HEK293 (cell line): Measurements from ENCODE around the gene STARD6.

Experiments
- CTCF ChIA-PET: fragments of 350-600 bp; formaldehyde crosslinking; extraction: SDS; loops from one replicate; lab custom pipeline; 2021; ENCODE audit warnings: antibody characterized with exemption; lab: Yijun Ruan, JAX
- POLR2A ChIA-PET: fragments of 300-600 bp; formaldehyde crosslinking; extraction: SDS; loops from one replicate; lab custom pipeline; 2020; ENCODE audit warnings: antibody characterized with exemption, inconsistent platforms; lab: Yijun Ruan, JAX
- H3K27ac ChIP-seq: fragments of 200-500 bp; sonication (Bioruptor generic); 2 replicates; pipeline ENCODE4 v1.5.1; 2014; ENCODE audit warnings: low read depth, low read length, control low read depth, inconsistent platforms; ENCODE audit errors: extremely low read depth
- H3K36me3 ChIP-seq, 2 experiments: fragments of 200-500 bp in 1 of 2; sonication (Bioruptor generic) in 1 of 2; 1 replicate in 1 of 2; 2 replicates in 1 of 2; pipeline ENCODE4 v1.5.1; 2014 to 2017; ENCODE audit warnings: inconsistent platforms in 2 of 2, low read length in 2 of 2; ENCODE audit not compliant: control insufficient read depth in 2 of 2, insufficient read depth in 1 of 2
- H3K4me1 ChIP-seq: fragments of 200-500 bp; sonication (Bioruptor generic); 2 replicates; pipeline ENCODE4 v1.5.1; 2014; ENCODE audit warnings: mild to moderate bottlenecking, low read length, inconsistent platforms; ENCODE audit not compliant: control insufficient read depth, insufficient read depth
- H3K4me3 ChIP-seq: 2 replicates; pipeline ENCODE4 v1.5.1; 2011; ENCODE audit warnings: low read depth, mild to moderate bottlenecking, control low read depth, low read length, moderate library complexity
- H3K9me3 ChIP-seq: fragments of 200-500 bp; sonication (Bioruptor generic); 2 replicates; pipeline ENCODE4 v1.5.1; 2014; ENCODE audit warnings: low read depth, low read length, inconsistent platforms; ENCODE audit not compliant: control insufficient read depth, insufficient read depth
- BCL11B ChIP-seq: fragments of 450-650 bp; formaldehyde crosslinking; IDR thresholded peaks from 2 replicates; pipeline ENCODE4 v1.5.1; 2016; ENCODE audit warnings: low read depth, missing biosample characterization, missing genetic modification characterization
- FEZF1 ChIP-seq: fragments of 450-650 bp; formaldehyde crosslinking; IDR thresholded peaks from 2 replicates; pipeline ENCODE4 v1.5.1; 2016; ENCODE audit warnings: missing biosample characterization, missing genetic modification characterization
- GLIS2 ChIP-seq: fragments of 450-650 bp; formaldehyde crosslinking; IDR thresholded peaks from 2 replicates; pipeline ENCODE4 v1.5.1; 2016; ENCODE audit warnings: missing biosample characterization, missing genetic modification characterization
- KLF7 ChIP-seq: fragments of 450-650 bp; formaldehyde crosslinking; IDR thresholded peaks from 2 replicates; pipeline ENCODE4 v1.5.1; 2016; ENCODE audit warnings: missing biosample characterization, missing genetic modification characterization, borderline replicate concordance
- KLF8 ChIP-seq: fragments of 450-650 bp; formaldehyde crosslinking; IDR thresholded peaks from 2 replicates; pipeline ENCODE4 v1.5.1; 2016; ENCODE audit warnings: missing biosample characterization, missing genetic modification characterization
- KLF9 ChIP-seq: fragments of 450-650 bp; formaldehyde crosslinking; IDR thresholded peaks from 2 replicates; pipeline ENCODE4 v1.5.1; 2016; ENCODE audit warnings: missing biosample characterization, missing genetic modification characterization, low read depth
- OSR2 ChIP-seq: fragments of 450-650 bp; formaldehyde crosslinking; IDR thresholded peaks from 2 replicates; pipeline ENCODE4 v1.5.1; 2016; ENCODE audit warnings: missing biosample characterization, missing genetic modification characterization
- RBAK ChIP-seq: fragments of 450-650 bp; formaldehyde crosslinking; IDR thresholded peaks from 2 replicates; pipeline ENCODE4 v1.5.1; 2016; ENCODE audit warnings: missing biosample characterization, missing genetic modification characterization
- SCRT2 ChIP-seq: fragments of 450-650 bp; formaldehyde crosslinking; IDR thresholded peaks from 2 replicates; pipeline ENCODE4 v1.5.1; 2016; ENCODE audit warnings: missing biosample characterization, missing genetic modification characterization
- SP2 ChIP-seq: fragments of 450-650 bp; formaldehyde crosslinking; IDR thresholded peaks from 2 replicates; pipeline ENCODE4 v1.5.1; 2016; ENCODE audit warnings: missing biosample characterization, missing genetic modification characterization
- YY1 ChIP-seq: fragments of 450-650 bp; formaldehyde crosslinking; IDR thresholded peaks from 2 replicates; pipeline ENCODE4 v1.5.1; 2018; ENCODE audit warnings: missing biosample characterization, missing genetic modification characterization
- ZBTB26 ChIP-seq: fragments of 450-650 bp; formaldehyde crosslinking; optimal IDR thresholded peaks from 2 replicates; pipeline ENCODE3; 2016; ENCODE audit warnings: missing biosample characterization, mild to moderate bottlenecking, missing genetic modification characterization
- ZBTB48 ChIP-seq: fragments of 450-650 bp; formaldehyde crosslinking; IDR thresholded peaks from 2 replicates; pipeline ENCODE4 v1.5.1; 2016; ENCODE audit warnings: missing biosample characterization, missing genetic modification characterization
- ZIC2 ChIP-seq: fragments of 450-650 bp; formaldehyde crosslinking; IDR thresholded peaks from 2 replicates; pipeline ENCODE4 v1.5.1; 2016; ENCODE audit warnings: missing biosample characterization, missing genetic modification characterization
- ZNF10 ChIP-seq: fragments of 450-650 bp; formaldehyde crosslinking; IDR thresholded peaks from 2 replicates; pipeline ENCODE4 v1.5.1; 2017; ENCODE audit warnings: missing biosample characterization, missing genetic modification characterization
- ZNF558 ChIP-seq: fragments of 450-650 bp; formaldehyde crosslinking; IDR thresholded peaks from 2 replicates; pipeline ENCODE4 v1.5.1; 2016; ENCODE audit warnings: missing biosample characterization, missing genetic modification characterization
- ZNF560 ChIP-seq: fragments of 450-650 bp; formaldehyde crosslinking; IDR thresholded peaks from 2 replicates; pipeline ENCODE4 v1.5.1; 2017; ENCODE audit warnings: missing biosample characterization, missing genetic modification characterization, borderline replicate concordance
- ZNF610 ChIP-seq: fragments of 450-650 bp; formaldehyde crosslinking; IDR thresholded peaks from 2 replicates; pipeline ENCODE4 v1.5.1; 2016; ENCODE audit warnings: missing biosample characterization, missing genetic modification characterization, borderline replicate concordance
- ZNF629 ChIP-seq: fragments of 450-650 bp; formaldehyde crosslinking; IDR thresholded peaks from 2 replicates; pipeline ENCODE4 v1.5.1; 2017; ENCODE audit warnings: missing biosample characterization, missing genetic modification characterization
- ZNF76 ChIP-seq: fragments of 450-650 bp; formaldehyde crosslinking; IDR thresholded peaks from 2 replicates; pipeline ENCODE4; 2016; ENCODE audit warnings: low read depth, missing biosample characterization, missing genetic modification characterization, borderline replicate concordance
- ZNF791 ChIP-seq: fragments of 450-650 bp; formaldehyde crosslinking; IDR thresholded peaks from 2 replicates; pipeline ENCODE4 v1.5.1; 2016; ENCODE audit warnings: missing biosample characterization, missing genetic modification characterization
- ZNF792 ChIP-seq: fragments of 450-650 bp; formaldehyde crosslinking; IDR thresholded peaks from 2 replicates; pipeline ENCODE4 v1.5.1; 2016; ENCODE audit warnings: missing biosample characterization, missing genetic modification characterization
- ZSCAN5A ChIP-seq: fragments of 450-650 bp; formaldehyde crosslinking; IDR thresholded peaks from 2 replicates; pipeline ENCODE4 v1.5.1; 2016; ENCODE audit warnings: missing biosample characterization, missing genetic modification characterization
- TF ChIP-seq, protein P1 (sequence below): fragments of 450-650 bp; formaldehyde crosslinking; IDR thresholded peaks from 2 replicates; pipeline ENCODE4 v1.5.1; 2016; ENCODE audit warnings: missing biosample characterization, missing genetic modification characterization
- TF ChIP-seq, protein P2 (sequence below): fragments of 450-650 bp; formaldehyde crosslinking; IDR thresholded peaks from 2 replicates; pipeline ENCODE4 v1.5.1; 2016; ENCODE audit warnings: missing biosample characterization, missing genetic modification characterization
- TF ChIP-seq, protein P3 (sequence below): fragments of 450-650 bp; formaldehyde crosslinking; IDR thresholded peaks from 2 replicates; pipeline ENCODE4 v1.5.1; 2017; ENCODE audit warnings: missing biosample characterization, missing genetic modification characterization
- TF ChIP-seq, protein P4 (sequence below): fragments of 450-650 bp; formaldehyde crosslinking; IDR thresholded peaks from 2 replicates; pipeline ENCODE4 v1.5.1; 2016; ENCODE audit warnings: missing biosample characterization, missing genetic modification characterization

STARD6 gene

DNA sequence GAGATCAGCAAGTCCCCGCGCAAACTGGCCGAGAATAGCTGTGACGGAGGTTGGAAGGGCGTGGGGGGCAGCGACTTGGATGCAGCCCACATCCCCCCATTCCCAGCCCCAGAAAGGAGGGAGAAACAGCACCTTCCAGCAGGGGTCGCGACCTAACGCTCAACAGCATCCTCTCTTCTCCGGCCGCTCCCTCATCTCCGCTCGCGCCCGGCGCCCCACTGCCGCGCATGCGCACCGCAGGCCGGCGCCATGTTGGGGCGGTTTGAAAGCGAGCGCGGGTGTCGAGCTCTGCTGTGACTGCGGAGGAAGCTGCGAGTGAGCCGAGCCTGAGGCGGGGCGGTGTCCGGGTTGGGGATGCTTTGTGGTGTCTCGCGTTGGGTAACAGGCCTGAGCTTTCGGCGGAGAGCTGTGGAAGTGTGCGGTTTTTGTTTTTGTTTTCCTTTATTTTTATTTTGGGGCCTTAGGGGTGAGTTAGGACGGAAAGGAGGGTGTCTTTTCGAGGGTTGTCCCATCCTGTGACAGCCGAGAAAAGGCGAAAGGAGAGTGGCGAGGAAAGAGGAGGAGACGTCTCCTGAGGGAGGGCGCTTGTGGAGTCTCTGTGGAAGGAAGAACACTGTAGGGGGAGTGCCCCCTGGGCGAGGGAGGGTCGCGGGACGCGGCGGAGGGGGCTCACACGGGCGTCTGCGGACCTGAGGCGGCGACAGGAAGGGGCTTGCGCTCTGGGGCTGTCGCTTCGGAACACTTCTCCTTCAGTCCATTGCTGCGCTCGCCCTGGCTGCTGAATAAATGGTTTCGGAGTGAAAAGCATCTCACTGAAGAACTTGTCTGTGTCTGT lies at the start of gene STARD6, which contains the start of gene C18orf54:
Gene STARD6 (minus strand): TSS at position 199 of the 835 bp plus-strand sequence. CDS start 3,285 bp downstream, outside the sequence.
Gene C18orf54 (plus strand): TSS at position 247 of the 835 bp plus-strand sequence. CDS start 2,667 bp downstream, outside the sequence.
- Histone ChIP-seq H3K9me3 (no peaks in the 10 kb centered on the region), H3K4me3 (peak within 1 kb of the TSS; percentile 65), H3K4me1 (peaks cover 3% of the 10 kb centered on the region; the same call in 1 of the 2 replicates), H3K36me3 (peaks cover 8 to 9% of the 10 kb centered on the region in 2 experiments; a peak in 2 of 3 replicates), H3K27ac (peak within 1 kb of the TSS; percentile 85)
- POLR2A ChIA-PET: interaction anchor here (1.0 to 2.1 kb wide), 10 partner anchors 12 to 135 kb away, joined by 3 to 24 read pairs (median 5); partner anchors contain the start of genes MBD2 and POLI
- CTCF ChIA-PET: interaction anchor here (0.6 to 1.7 kb wide), 11 partner anchors 10 to 143 kb away, joined by 3 to 4 read pairs (median 3); no protein-coding TSS in a partner anchor
- TF ChIP-seq ZNF792 (tag by site-specific recombination): 0 out of 2 replicates have a peak, but pooled peaks have one; percentile 20
- peak; percentile 14; the same call in 1 of the 2 replicates for TF ChIP-seq ZIC2 (tag by site-specific recombination)
- TF ChIP-seq, protein P1, sequence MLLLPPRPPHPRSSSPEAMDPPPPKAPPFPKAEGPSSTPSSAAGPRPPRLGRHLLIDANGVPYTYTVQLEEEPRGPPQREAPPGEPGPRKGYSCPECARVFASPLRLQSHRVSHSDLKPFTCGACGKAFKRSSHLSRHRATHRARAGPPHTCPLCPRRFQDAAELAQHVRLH (tag by site-specific recombination): no peak
- peak; percentile 49; the same call in 1 of the 2 replicates for TF ChIP-seq KLF7 (tag by site-specific recombination)
- TF ChIP-seq SP2: peak; percentile 80
- TF ChIP-seq RBAK (tag by site-specific recombination): no peak
- TF ChIP-seq ZNF629 (tag by site-specific recombination): 0 out of 2 replicates have a peak, but pooled peaks have one; percentile 16
- TF ChIP-seq ZNF791 (tag by site-specific recombination): no peak
- TF ChIP-seq BCL11B: peak; percentile 82; the same call in 1 of the 2 replicates
- TF ChIP-seq, protein P2, sequence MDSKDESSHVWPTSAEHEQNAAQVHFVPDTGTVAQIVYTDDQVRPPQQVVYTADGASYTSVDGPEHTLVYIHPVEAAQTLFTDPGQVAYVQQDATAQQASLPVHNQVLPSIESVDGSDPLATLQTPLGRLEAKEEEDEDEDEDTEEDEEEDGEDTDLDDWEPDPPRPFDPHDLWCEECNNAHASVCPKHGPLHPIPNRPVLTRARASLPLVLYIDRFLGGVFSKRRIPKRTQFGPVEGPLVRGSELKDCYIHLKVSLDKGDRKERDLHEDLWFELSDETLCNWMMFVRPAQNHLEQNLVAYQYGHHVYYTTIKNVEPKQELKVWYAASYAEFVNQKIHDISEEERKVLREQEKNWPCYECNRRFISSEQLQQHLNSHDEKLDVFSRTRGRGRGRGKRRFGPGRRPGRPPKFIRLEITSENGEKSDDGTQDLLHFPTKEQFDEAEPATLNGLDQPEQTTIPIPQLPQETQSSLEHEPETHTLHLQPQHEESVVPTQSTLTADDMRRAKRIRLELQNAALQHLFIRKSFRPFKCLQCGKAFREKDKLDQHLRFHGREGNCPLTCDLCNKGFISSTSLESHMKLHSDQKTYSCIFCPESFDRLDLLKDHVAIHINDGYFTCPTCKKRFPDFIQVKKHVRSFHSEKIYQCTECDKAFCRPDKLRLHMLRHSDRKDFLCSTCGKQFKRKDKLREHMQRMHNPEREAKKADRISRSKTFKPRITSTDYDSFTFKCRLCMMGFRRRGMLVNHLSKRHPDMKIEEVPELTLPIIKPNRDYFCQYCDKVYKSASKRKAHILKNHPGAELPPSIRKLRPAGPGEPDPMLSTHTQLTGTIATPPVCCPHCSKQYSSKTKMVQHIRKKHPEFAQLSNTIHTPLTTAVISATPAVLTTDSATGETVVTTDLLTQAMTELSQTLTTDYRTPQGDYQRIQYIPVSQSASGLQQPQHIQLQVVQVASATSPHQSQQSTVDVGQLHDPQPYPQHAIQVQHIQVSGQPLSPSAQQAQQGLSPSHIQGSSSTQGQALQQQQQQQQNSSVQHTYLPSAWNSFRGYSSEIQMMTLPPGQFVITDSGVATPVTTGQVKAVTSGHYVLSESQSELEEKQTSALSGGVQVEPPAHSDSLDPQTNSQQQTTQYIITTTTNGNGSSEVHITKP (tag by site-specific recombination): peak; percentile 61
- peak; percentile 95 for TF ChIP-seq ZNF610 (tag by site-specific recombination)
- peak; percentile 19; the same call in 1 of the 2 replicates for TF ChIP-seq KLF8 (tag by site-specific recombination)
- TF ChIP-seq GLIS2 (tag by site-specific recombination): peak; percentile 61
- TF ChIP-seq FEZF1: no peak
- TF ChIP-seq KLF9 (tag by site-specific recombination): peak; percentile 73; the same call in 1 of the 2 replicates
- TF ChIP-seq ZNF76 (tag by site-specific recombination): 0 out of 2 replicates have a peak, but pooled peaks have one; percentile 12
- peak; percentile 61 for TF ChIP-seq YY1 (tag by site-specific recombination)
- no peak for TF ChIP-seq ZNF560 (tag by site-specific recombination)
- 0 out of 2 replicates have a peak, but pooled peaks have one; percentile 6 for TF ChIP-seq ZNF558 (tag by site-specific recombination)
- peak; percentile 82 for TF ChIP-seq ZBTB26 (tag by site-specific recombination)
- TF ChIP-seq, protein P3, sequence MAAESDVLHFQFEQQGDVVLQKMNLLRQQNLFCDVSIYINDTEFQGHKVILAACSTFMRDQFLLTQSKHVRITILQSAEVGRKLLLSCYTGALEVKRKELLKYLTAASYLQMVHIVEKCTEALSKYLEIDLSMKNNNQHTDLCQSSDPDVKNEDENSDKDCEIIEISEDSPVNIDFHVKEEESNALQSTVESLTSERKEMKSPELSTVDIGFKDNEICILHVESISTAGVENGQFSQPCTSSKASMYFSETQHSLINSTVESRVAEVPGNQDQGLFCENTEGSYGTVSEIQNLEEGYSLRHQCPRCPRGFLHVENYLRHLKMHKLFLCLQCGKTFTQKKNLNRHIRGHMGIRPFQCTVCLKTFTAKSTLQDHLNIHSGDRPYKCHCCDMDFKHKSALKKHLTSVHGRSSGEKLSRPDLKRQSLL (tag by site-specific recombination): peak; percentile 74
- TF ChIP-seq ZNF10 (tag by site-specific recombination): 0 out of 2 replicates have a peak, but pooled peaks have one; percentile 39
- peak; percentile 42; the same call in 1 of the 2 replicates for TF ChIP-seq ZBTB48 (tag by site-specific recombination)
- TF ChIP-seq SCRT2: peak; percentile 46; the same call in 1 of the 2 replicates
- no peak for TF ChIP-seq ZSCAN5A
- TF ChIP-seq, protein P4, sequence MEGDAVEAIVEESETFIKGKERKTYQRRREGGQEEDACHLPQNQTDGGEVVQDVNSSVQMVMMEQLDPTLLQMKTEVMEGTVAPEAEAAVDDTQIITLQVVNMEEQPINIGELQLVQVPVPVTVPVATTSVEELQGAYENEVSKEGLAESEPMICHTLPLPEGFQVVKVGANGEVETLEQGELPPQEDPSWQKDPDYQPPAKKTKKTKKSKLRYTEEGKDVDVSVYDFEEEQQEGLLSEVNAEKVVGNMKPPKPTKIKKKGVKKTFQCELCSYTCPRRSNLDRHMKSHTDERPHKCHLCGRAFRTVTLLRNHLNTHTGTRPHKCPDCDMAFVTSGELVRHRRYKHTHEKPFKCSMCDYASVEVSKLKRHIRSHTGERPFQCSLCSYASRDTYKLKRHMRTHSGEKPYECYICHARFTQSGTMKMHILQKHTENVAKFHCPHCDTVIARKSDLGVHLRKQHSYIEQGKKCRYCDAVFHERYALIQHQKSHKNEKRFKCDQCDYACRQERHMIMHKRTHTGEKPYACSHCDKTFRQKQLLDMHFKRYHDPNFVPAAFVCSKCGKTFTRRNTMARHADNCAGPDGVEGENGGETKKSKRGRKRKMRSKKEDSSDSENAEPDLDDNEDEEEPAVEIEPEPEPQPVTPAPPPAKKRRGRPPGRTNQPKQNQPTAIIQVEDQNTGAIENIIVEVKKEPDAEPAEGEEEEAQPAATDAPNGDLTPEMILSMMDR (tag by site-specific recombination): peak; percentile 94
- no peak for TF ChIP-seq OSR2 (tag by site-specific recombination)
